ENCODE measurements around the gene SEPTIN3.

SEPTIN3 gene

GRCh38 chr22:41969110-41969646 is at the start of gene SEPTIN3:
Gene SEPTIN3 (plus strand): TSS chr22:41969443. CDS start chr22:41971493, 2,050 bp downstream.
- Histone ChIP-seq H3K9ac (ENCODE audit: low read depth, low read length) (no peak within 1 kb of the TSS), H3K4me3 (ENCODE audit: low read depth, low read length) (no peak within 1 kb of the TSS), H3K27me3 (ENCODE audit: control insufficient read depth, insufficient read depth, low read length) (peaks cover 5% of the 10 kb centered on the region)

GRCh38 chr22:41920271-41920976 is 48.8 kb upstream of the SEPTIN3 start:
- Histone ChIP-seq H3K4me1 (ENCODE audit: control insufficient read depth, insufficient read depth, low read length) (no peaks in the 10 kb centered on the region), H3K27me3 (ENCODE audit: control insufficient read depth, insufficient read depth, low read length) (peaks cover 71% of the 10 kb centered on the region), H3K9me3 (ENCODE audit: control insufficient read depth, insufficient read depth, low read length) (no peaks in the 10 kb centered on the region), H3K9ac (ENCODE audit: low read depth, low read length) (no peak overlapping the region), H3K4me3 (ENCODE audit: low read depth, low read length) (peak overlapping the region; percentile 58), H3K36me3 (ENCODE audit: control insufficient read depth, insufficient read depth, low read length) (no peaks in the 10 kb centered on the region)

More at GRCh38 chr22:41969110-41969646, at the start of gene SEPTIN3:
- no peaks in the 10 kb centered on the region for H3K9me3 ChIP-seq (ENCODE audit: control insufficient read depth, insufficient read depth, low read length)
- H3K36me3 ChIP-seq (ENCODE audit: control insufficient read depth, insufficient read depth, low read length) = no peaks in the 10 kb centered on the region
- peaks cover 2% of the 10 kb centered on the region for H3K4me1 ChIP-seq (ENCODE audit: control insufficient read depth, insufficient read depth, low read length)

GRCh38 chr22:41922328-41922727 is 46.9 kb upstream of the SEPTIN3 start:
- Histone ChIP-seq H3K27me3 (ENCODE audit: control insufficient read depth, insufficient read depth, low read length) (peaks cover 62% of the 10 kb centered on the region), H3K4me3 (ENCODE audit: low read depth, low read length) (no peak overlapping the region), H3K9me3 (ENCODE audit: control insufficient read depth, insufficient read depth, low read length) (no peaks in the 10 kb centered on the region), H3K4me1 (ENCODE audit: control insufficient read depth, insufficient read depth, low read length) (no peaks in the 10 kb centered on the region), H3K9ac (ENCODE audit: low read depth, low read length) (no peak overlapping the region), H3K36me3 (ENCODE audit: control insufficient read depth, insufficient read depth, low read length) (no peaks in the 10 kb centered on the region)

- Histone ChIP-seq H3K4me1 (ENCODE audit: control insufficient read depth, insufficient read depth, low read length) (no peaks in the 10 kb centered on the region), H3K9ac (ENCODE audit: low read depth, low read length) (no peak overlapping the region), H3K9me3 (ENCODE audit: control insufficient read depth, insufficient read depth, low read length) (no peaks in the 10 kb centered on the region), H3K36me3 (ENCODE audit: control insufficient read depth, insufficient read depth, low read length) (no peaks in the 10 kb centered on the region), H3K27me3 (ENCODE audit: control insufficient read depth, insufficient read depth, low read length) (peaks cover 58% of the 10 kb centered on the region), H3K4me3 (ENCODE audit: low read depth, low read length) (no peak overlapping the region)
Measured at GRCh38 chr22:41922940-41923594, 46.2 kb upstream of the SEPTIN3 start.

- Histone ChIP-seq H3K4me3 (ENCODE audit: low read depth, low read length) (no peak overlapping the region), H3K9ac (ENCODE audit: low read depth, low read length) (no peak overlapping the region), H3K9me3 (ENCODE audit: control insufficient read depth, insufficient read depth, low read length) (no peaks in the 10 kb centered on the region), H3K4me1 (ENCODE audit: control insufficient read depth, insufficient read depth, low read length) (no peaks in the 10 kb centered on the region), H3K36me3 (ENCODE audit: control insufficient read depth, insufficient read depth, low read length) (no peaks in the 10 kb centered on the region), H3K27me3 (ENCODE audit: control insufficient read depth, insufficient read depth, low read length) (peaks cover 51% of the 10 kb centered on the region)
Measured at GRCh38 chr22:41923595-41924276, 45.5 kb upstream of the SEPTIN3 start.

- Histone ChIP-seq H3K9ac (ENCODE audit: low read depth, low read length) (no peak overlapping the region), H3K27me3 (ENCODE audit: control insufficient read depth, insufficient read depth, low read length) (peaks cover 36% of the 10 kb centered on the region), H3K9me3 (ENCODE audit: control insufficient read depth, insufficient read depth, low read length) (no peaks in the 10 kb centered on the region), H3K36me3 (ENCODE audit: control insufficient read depth, insufficient read depth, low read length) (no peaks in the 10 kb centered on the region), H3K4me1 (ENCODE audit: control insufficient read depth, insufficient read depth, low read length) (no peaks in the 10 kb centered on the region), H3K4me3 (ENCODE audit: low read depth, low read length) (peak overlapping the region; percentile 32)
Measured at GRCh38 chr22:41925783-41926460, 43.3 kb upstream of the SEPTIN3 start.

- peaks cover 30% of the 10 kb centered on the region for H3K27me3 ChIP-seq (ENCODE audit: control insufficient read depth, insufficient read depth, low read length)
- H3K9me3 ChIP-seq (ENCODE audit: control insufficient read depth, insufficient read depth, low read length) = no peaks in the 10 kb centered on the region
- H3K9ac ChIP-seq (ENCODE audit: low read depth, low read length) = no peak overlapping the region
- no peaks in the 10 kb centered on the region for H3K36me3 ChIP-seq (ENCODE audit: control insufficient read depth, insufficient read depth, low read length)
- no peak overlapping the region for H3K4me3 ChIP-seq (ENCODE audit: low read depth, low read length)
- no peaks in the 10 kb centered on the region for H3K4me1 ChIP-seq (ENCODE audit: control insufficient read depth, insufficient read depth, low read length)
Measured at GRCh38 chr22:41927813-41928212, 41.4 kb upstream of the SEPTIN3 start.

- H3K4me3 ChIP-seq (ENCODE audit: low read depth, low read length) = no peak overlapping the region
- H3K9me3 ChIP-seq (ENCODE audit: control insufficient read depth, insufficient read depth, low read length) = no peaks in the 10 kb centered on the region
- peaks cover 20% of the 10 kb centered on the region for H3K27me3 ChIP-seq (ENCODE audit: control insufficient read depth, insufficient read depth, low read length)
- H3K9ac ChIP-seq (ENCODE audit: low read depth, low read length) = no peak overlapping the region
- no peaks in the 10 kb centered on the region for H3K4me1 ChIP-seq (ENCODE audit: control insufficient read depth, insufficient read depth, low read length)
- H3K36me3 ChIP-seq (ENCODE audit: control insufficient read depth, insufficient read depth, low read length) = no peaks in the 10 kb centered on the region
Measured at GRCh38 chr22:41928593-41929417, 40.4 kb upstream of the SEPTIN3 start.

GRCh38 chr22:41929418-41929810 is 39.8 kb upstream of the SEPTIN3 start:
- H3K27me3 ChIP-seq (ENCODE audit: control insufficient read depth, insufficient read depth, low read length) = peaks cover 19% of the 10 kb centered on the region
- H3K9me3 ChIP-seq (ENCODE audit: control insufficient read depth, insufficient read depth, low read length) = no peaks in the 10 kb centered on the region
- no peaks in the 10 kb centered on the region for H3K36me3 ChIP-seq (ENCODE audit: control insufficient read depth, insufficient read depth, low read length)
- H3K4me3 ChIP-seq (ENCODE audit: low read depth, low read length) = no peak overlapping the region
- no peaks in the 10 kb centered on the region for H3K4me1 ChIP-seq (ENCODE audit: control insufficient read depth, insufficient read depth, low read length)
- no peak overlapping the region for H3K9ac ChIP-seq (ENCODE audit: low read depth, low read length)

GRCh38 chr22:41931701-41932269 is 37.5 kb upstream of the SEPTIN3 start:
- peaks cover 8% of the 10 kb centered on the region for H3K27me3 ChIP-seq (ENCODE audit: control insufficient read depth, insufficient read depth, low read length)
- no peaks in the 10 kb centered on the region for H3K36me3 ChIP-seq (ENCODE audit: control insufficient read depth, insufficient read depth, low read length)
- H3K4me1 ChIP-seq (ENCODE audit: control insufficient read depth, insufficient read depth, low read length) = no peaks in the 10 kb centered on the region
- H3K9me3 ChIP-seq (ENCODE audit: control insufficient read depth, insufficient read depth, low read length) = no peaks in the 10 kb centered on the region
- H3K4me3 ChIP-seq (ENCODE audit: low read depth, low read length) = no peak overlapping the region
- H3K9ac ChIP-seq (ENCODE audit: low read depth, low read length) = no peak overlapping the region
